HepG2 (cell line): ENCODE results near the gene CDYL. TPM values are rescaled to one million over a fixed set of nuclear protein-coding genes. Genes with fewer than 3 reads are reported as not detected.

Experiments
- ATAC-seq: fragments of 200-7000 bp; cut with Tn5 transposase; 3 replicates; pipeline ENCODE4 v1.9.1; 2020; ENCODE audit warnings: mild to moderate bottlenecking, moderate library complexity
- BruUV-seq: library from RNA; stranded (reverse); fragments of 400-500 nt; replicated peaks from 2 replicates; lab custom pipeline; 2021; lab: Mats Ljungman, UMichigan
- CTCF ChIA-PET: fragments of 300-600 bp; formaldehyde crosslinking; extraction: SDS; loops from one replicate; lab custom pipeline; 2021; ENCODE audit warnings: low total read pairs, inconsistent platforms, low intra/inter-chr PET ratio; lab: Yijun Ruan, JAX
- POLR2A ChIA-PET: fragments of 350-600 bp; sonication (Branson Sonifier 250); formaldehyde crosslinking; loops from one replicate; lab custom pipeline; 2020; ENCODE audit warnings: antibody characterized with exemption, inconsistent platforms; lab: Yijun Ruan, JAX
- DNase-seq: peaks from one replicate; pipeline ENCODE4 v3.0.0-alpha.2; 2015; ENCODE audit warnings: low spot score
- FAIRE-seq: peaks from 3 replicates; lab custom pipeline; 2011; peaks lifted over from hg19 to GRCh38; lab: Jason Lieb, UNC
- H2AFZ ChIP-seq: one replicate; pipeline ENCODE4 v1.6.1; 2011; ENCODE audit warnings: low read length, inconsistent platforms
- H3K27ac ChIP-seq: fragments of 300-600 bp; 3 replicates; pipeline ENCODE4 v1.8.0; 2011; ENCODE audit warnings: mixed run types, mild to moderate bottlenecking, mixed read lengths, low read length, inconsistent platforms; ENCODE audit not compliant: insufficient read depth; ENCODE audit errors: extremely low read length
- H3K27me3 ChIP-seq, 2 experiments: fragments of 200-600 bp in 1 of 2; 2 replicates in 1 of 2; 3 replicates in 1 of 2; pipeline versions ENCODE4 v1.6.0 to v1.8.0; 2011; ENCODE audit warnings: low read length in 2 of 2, mild to moderate bottlenecking in 2 of 2, moderate library complexity in 2 of 2, inconsistent platforms in 1 of 2; ENCODE audit not compliant: insufficient read depth in 2 of 2, control insufficient read depth in 1 of 2
- H3K36me3 ChIP-seq, 2 experiments: fragments of 200-600 bp in 1 of 2; replicated peaks in 1 of 2; 2 replicates in 1 of 2; 3 replicates in 1 of 2; pipeline versions ENCODE4 v1.5.1 to v1.8.0; 2011; ENCODE audit warnings: low read length in 2 of 2, inconsistent platforms in 1 of 2; ENCODE audit not compliant: insufficient read depth in 2 of 2, control insufficient read depth in 1 of 2
- H3K4me1 ChIP-seq: 2 replicates; pipeline ENCODE4 v1.5.1; 2012; ENCODE audit warnings: low read length, inconsistent platforms; ENCODE audit not compliant: insufficient read depth
- H3K4me2 ChIP-seq: 2 replicates; pipeline ENCODE4 v1.6.0; 2011; ENCODE audit warnings: low read depth, low read length, inconsistent platforms
- H3K4me3 ChIP-seq, 3 experiments: fragments of 200-600 bp in 1 of 3; sonication (generic), shearing (Covaris generic) in 1 of 3; replicated peaks in 1 of 3; 2 replicates each; pipeline ENCODE4 v1.5.1; 2011 to 2016; ENCODE audit warnings: low read length in 3 of 3, inconsistent platforms in 2 of 3, low read depth in 2 of 3, mild to moderate bottlenecking in 2 of 3, control low read depth in 1 of 3, mixed read lengths in 1 of 3; ENCODE audit not compliant: insufficient read depth in 1 of 3
- H3K79me2 ChIP-seq: one replicate; pipeline ENCODE4 v1.6.1; 2011; ENCODE audit warnings: low read length, inconsistent platforms; ENCODE audit not compliant: insufficient read depth
- H3K9ac ChIP-seq: 2 replicates; pipeline ENCODE4 v1.6.0; 2011; ENCODE audit warnings: mild to moderate bottlenecking, low read depth, low read length, inconsistent platforms; ENCODE audit not compliant: insufficient read depth
- H3K9me3 ChIP-seq: 2 replicates; pipeline ENCODE4 v1.5.1; 2012; ENCODE audit warnings: mild to moderate bottlenecking, low read length
- H4K20me1 ChIP-seq: 2 replicates; pipeline ENCODE4 v1.6.0; 2011; ENCODE audit warnings: inconsistent platforms, mild to moderate bottlenecking, low read length, moderate library complexity; ENCODE audit not compliant: insufficient read depth
- FOXJ3 ChIP-seq: sonication (generic); formaldehyde crosslinking; IDR thresholded peaks from 2 replicates; pipeline ENCODE4 v1.4.0; 2020; ENCODE audit warnings: missing genetic modification reagents, mild to moderate bottlenecking, borderline replicate concordance
- NFE2 ChIP-seq: sonication (generic); formaldehyde crosslinking; IDR thresholded peaks from 2 replicates; pipeline ENCODE4 v1.4.0; 2020; ENCODE audit warnings: missing genetic modification reagents
- NONO ChIP-seq, 2 experiments: fragments of 450-650 bp in 1 of 2; sonication (generic) in 1 of 2; formaldehyde crosslinking in 1 of 2; IDR thresholded peaks in 1 of 2; conservative IDR thresholded peaks in 1 of 2; 2 replicates each; pipeline versions ENCODE4 v1.6.1 to v1.8.0; 2017 to 2022; ENCODE audit warnings: mild to moderate bottlenecking in 1 of 2, missing genetic modification reagents in 1 of 2, moderate library complexity in 1 of 2
- PITX1 ChIP-seq: sonication (generic); formaldehyde crosslinking; IDR thresholded peaks from 2 replicates; pipeline ENCODE4 v1.5.1; 2020; ENCODE audit warnings: mild to moderate bottlenecking, missing genetic modification reagents
- SALL1 ChIP-seq: sonication (generic); formaldehyde crosslinking; IDR thresholded peaks from 2 replicates; pipeline ENCODE4 v1.8.0; 2022; ENCODE audit warnings: mild to moderate bottlenecking, missing genetic modification reagents
- SIX1 ChIP-seq: sonication (generic); formaldehyde crosslinking; IDR thresholded peaks from 2 replicates; pipeline ENCODE4 v1.4.0; 2020; ENCODE audit warnings: missing genetic modification reagents, borderline replicate concordance
- ZKSCAN5 ChIP-seq: sonication (generic); formaldehyde crosslinking; IDR thresholded peaks from 2 replicates; pipeline ENCODE4 v1.5.1; 2020; ENCODE audit warnings: mild to moderate bottlenecking, missing genetic modification reagents
- ZNF260 ChIP-seq: sonication (generic); formaldehyde crosslinking; IDR thresholded peaks from 2 replicates; pipeline ENCODE4 v1.4.0; 2020; ENCODE audit warnings: missing genetic modification reagents, low read depth, mild to moderate bottlenecking, borderline replicate concordance
- ZNF44 ChIP-seq: sonication (generic); formaldehyde crosslinking; IDR thresholded peaks from 2 replicates; pipeline ENCODE4 v1.5.1; 2020; ENCODE audit warnings: mild to moderate bottlenecking, missing genetic modification reagents
- ZSCAN12 ChIP-seq: sonication (generic); formaldehyde crosslinking; IDR thresholded peaks from 2 replicates; pipeline ENCODE4 v1.9.0; 2021; ENCODE audit warnings: mild to moderate bottlenecking, missing genetic modification reagents
- WGBS: methylation state at CpG from one replicate; pipeline ENCODE4 v1.1.6; 2017; ENCODE audit warnings: low lambda C conversion rate; 5-methylcytosine and 5-hydroxymethylcytosine counted together
- in situ Hi-C: cut with HindIII; loops from 2 replicates; pipeline ENCODE4 v1.10.0; 2017; ENCODE audit warnings: low pct_unique_long_range_greater_than_20kb; ENCODE audit not compliant: extremely low pct_ligation_motif_present
- intact Hi-C: fragments of 100-400 bp; cut with micrococcal nuclease; formaldehyde crosslinking; loops from one replicate; pipeline ENCODE4 v1.10.0; 2022; ENCODE audit not compliant: unreplicated experiment
- polyA plus RNA-seq, 8 experiments: library from polyadenylated mRNA; depleted of rRNA in 3 of 8; stranded (reverse) in 7 of 8; unstranded in 1 of 8; fragments of >200 nt; fragmentation: Illumina TruSeq in 4 of 8; extraction: Trizol in 4 of 8; gene quantifications; 2 replicates each; pipeline versions ENCODE4 v1.2.1 to v1.2.3, GENCODE V29; 2011 to 2016; ENCODE audit warnings: low read depth in 4 of 8, missing spikeins in 1 of 8, mixed read lengths in 1 of 8; ENCODE audit not compliant: insufficient read depth in 1 of 8
- total RNA-seq, 5 experiments: library from RNA; depleted of rRNA; stranded (reverse); fragments of >200 nt; fragmentation: Illumina TruSeq; extraction: Trizol; gene quantifications; 2 replicates each; pipeline ENCODE4 v1.2.3, GENCODE V29; 2016; ENCODE audit warnings: low read depth in 1 of 5
- TF ChIP-seq, protein P1 (sequence below): fragments of 450-650 bp; IDR thresholded peaks from 2 replicates; pipeline ENCODE4 v1.6.1; 2017
- TF ChIP-seq, protein P2 (sequence below): sonication (generic); formaldehyde crosslinking; IDR thresholded peaks from 2 replicates; pipeline ENCODE4 v1.5.0; 2020; ENCODE audit warnings: mild to moderate bottlenecking, low read depth, missing genetic modification reagents, borderline replicate concordance
- TF ChIP-seq, protein P3 (sequence below): sonication (generic); formaldehyde crosslinking; IDR thresholded peaks from 2 replicates; pipeline ENCODE4 v1.4.0; 2020; ENCODE audit warnings: missing genetic modification reagents, borderline replicate concordance
- TF ChIP-seq, protein P4 (sequence below): sonication (generic); formaldehyde crosslinking; IDR thresholded peaks from 2 replicates; pipeline ENCODE4 v1.5.0; 2020; ENCODE audit warnings: missing genetic modification reagents

The CDYL gene
- total and polyA plus RNA-seq, 2 of the 13 experiments (the other 11 are each of a cell fraction or from before 2014, with no cell fraction given), result 22.8 to 105 TPM

DNA sequence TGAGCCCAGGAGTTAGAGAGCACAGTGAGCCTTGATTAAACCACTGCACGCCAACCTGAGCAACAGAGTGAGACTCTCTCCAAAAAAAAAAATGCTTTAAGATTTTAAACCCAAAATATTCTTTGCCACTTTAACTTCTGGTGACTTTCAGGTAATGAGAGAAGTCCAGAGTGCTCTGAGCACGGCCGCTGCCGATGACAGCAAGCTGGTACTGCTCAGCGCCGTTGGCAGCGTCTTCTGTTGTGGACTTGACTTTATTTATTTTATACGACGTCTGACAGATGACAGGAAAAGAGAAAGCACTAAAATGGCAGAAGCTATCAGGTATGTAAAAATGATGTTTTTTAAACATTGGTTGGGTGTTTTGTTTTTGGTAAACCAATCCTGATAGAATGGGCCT, 161.2 kb downstream of the CDYL start:
- Histone ChIP-seq H4K20me1 (no peaks in the 10 kb centered on the region), H3K4me3 (no peak overlapping the region), H3K36me3 (peaks cover 3 to 11% of the 10 kb centered on the region in 2 experiments; a peak in 3 of 5 replicates), H2AFZ (no peak overlapping the region), H3K27me3 (no peaks in the 10 kb centered on the region), H3K9me3 (no peaks in the 10 kb centered on the region), H3K4me1 (peaks cover 24% of the 10 kb centered on the region), H3K79me2 (no peaks in the 10 kb centered on the region), H3K4me2 (no peak overlapping the region), H3K9ac (no peak overlapping the region), H3K27ac (no peak overlapping the region)
- BruUV-seq, result no TSS peak
- no peak for FAIRE-seq
- intact Hi-C loops, result loop anchor here (5.0 kb wide), 1 partner anchor 85 kb away; no protein-coding TSS in a partner anchor
- in situ Hi-C loops, result no loop called here
- POLR2A ChIA-PET, result no interaction called here
- no peak for ATAC-seq
- WGBS, result 99% methylated on average over 9 of the region's 9 CpGs
- TF ChIP-seq, protein P1, sequence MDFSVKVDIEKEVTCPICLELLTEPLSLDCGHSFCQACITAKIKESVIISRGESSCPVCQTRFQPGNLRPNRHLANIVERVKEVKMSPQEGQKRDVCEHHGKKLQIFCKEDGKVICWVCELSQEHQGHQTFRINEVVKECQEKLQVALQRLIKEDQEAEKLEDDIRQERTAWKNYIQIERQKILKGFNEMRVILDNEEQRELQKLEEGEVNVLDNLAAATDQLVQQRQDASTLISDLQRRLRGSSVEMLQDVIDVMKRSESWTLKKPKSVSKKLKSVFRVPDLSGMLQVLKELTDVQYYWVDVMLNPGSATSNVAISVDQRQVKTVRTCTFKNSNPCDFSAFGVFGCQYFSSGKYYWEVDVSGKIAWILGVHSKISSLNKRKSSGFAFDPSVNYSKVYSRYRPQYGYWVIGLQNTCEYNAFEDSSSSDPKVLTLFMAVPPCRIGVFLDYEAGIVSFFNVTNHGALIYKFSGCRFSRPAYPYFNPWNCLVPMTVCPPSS, result no peak
- TF ChIP-seq SALL1 (CRISPR knock-in tag), result no peak
- TF ChIP-seq ZNF260 (CRISPR knock-in tag), result no peak
- no peak for TF ChIP-seq ZNF44 (CRISPR knock-in tag)
- TF ChIP-seq FOXJ3, result no peak
- TF ChIP-seq ZSCAN12 (CRISPR knock-in tag), result no peak
- TF ChIP-seq, protein P2, sequence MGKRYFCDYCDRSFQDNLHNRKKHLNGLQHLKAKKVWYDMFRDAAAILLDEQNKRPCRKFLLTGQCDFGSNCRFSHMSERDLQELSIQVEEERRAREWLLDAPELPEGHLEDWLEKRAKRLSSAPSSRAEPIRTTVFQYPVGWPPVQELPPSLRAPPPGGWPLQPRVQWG (CRISPR knock-in tag), result no peak
- no peak for TF ChIP-seq SIX1 (CRISPR knock-in tag)
- TF ChIP-seq NFE2 (CRISPR knock-in tag), result no peak
- no peak for TF ChIP-seq ZKSCAN5 (CRISPR knock-in tag)
- no peak for TF ChIP-seq NONO (IDR thresholded peaks at IDR 0.05)
- no peak for TF ChIP-seq NONO (CRISPR knock-in tag; conservative IDR thresholded peaks at IDR 0.05)
- TF ChIP-seq, protein P3, sequence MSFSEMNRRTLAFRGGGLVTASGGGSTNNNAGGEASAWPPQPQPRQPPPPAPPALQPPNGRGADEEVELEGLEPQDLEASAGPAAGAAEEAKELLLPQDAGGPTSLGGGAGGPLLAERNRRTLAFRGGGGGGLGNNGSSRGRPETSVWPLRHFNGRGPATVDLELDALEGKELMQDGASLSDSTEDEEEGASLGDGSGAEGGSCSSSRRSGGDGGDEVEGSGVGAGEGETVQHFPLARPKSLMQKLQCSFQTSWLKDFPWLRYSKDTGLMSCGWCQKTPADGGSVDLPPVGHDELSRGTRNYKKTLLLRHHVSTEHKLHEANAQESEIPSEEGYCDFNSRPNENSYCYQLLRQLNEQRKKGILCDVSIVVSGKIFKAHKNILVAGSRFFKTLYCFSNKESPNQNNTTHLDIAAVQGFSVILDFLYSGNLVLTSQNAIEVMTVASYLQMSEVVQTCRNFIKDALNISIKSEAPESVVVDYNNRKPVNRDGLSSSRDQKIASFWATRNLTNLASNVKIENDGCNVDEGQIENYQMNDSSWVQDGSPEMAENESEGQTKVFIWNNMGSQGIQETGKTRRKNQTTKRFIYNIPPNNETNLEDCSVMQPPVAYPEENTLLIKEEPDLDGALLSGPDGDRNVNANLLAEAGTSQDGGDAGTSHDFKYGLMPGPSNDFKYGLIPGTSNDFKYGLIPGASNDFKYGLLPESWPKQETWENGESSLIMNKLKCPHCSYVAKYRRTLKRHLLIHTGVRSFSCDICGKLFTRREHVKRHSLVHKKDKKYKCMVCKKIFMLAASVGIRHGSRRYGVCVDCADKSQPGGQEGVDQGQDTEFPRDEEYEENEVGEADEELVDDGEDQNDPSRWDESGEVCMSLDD, result no peak
- no peak for TF ChIP-seq PITX1 (CRISPR knock-in tag)
- TF ChIP-seq, protein P4, sequence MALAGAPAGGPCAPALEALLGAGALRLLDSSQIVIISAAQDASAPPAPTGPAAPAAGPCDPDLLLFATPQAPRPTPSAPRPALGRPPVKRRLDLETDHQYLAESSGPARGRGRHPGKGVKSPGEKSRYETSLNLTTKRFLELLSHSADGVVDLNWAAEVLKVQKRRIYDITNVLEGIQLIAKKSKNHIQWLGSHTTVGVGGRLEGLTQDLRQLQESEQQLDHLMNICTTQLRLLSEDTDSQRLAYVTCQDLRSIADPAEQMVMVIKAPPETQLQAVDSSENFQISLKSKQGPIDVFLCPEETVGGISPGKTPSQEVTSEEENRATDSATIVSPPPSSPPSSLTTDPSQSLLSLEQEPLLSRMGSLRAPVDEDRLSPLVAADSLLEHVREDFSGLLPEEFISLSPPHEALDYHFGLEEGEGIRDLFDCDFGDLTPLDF (CRISPR knock-in tag), result no peak
- CTCF ChIA-PET, result no interaction called here
- no peak for DNase-seq
